Astrocyte (in vitro differentiated cells and primary cell): ENCODE results near the gene THEM5. TPM values are rescaled to one million over a fixed set of nuclear protein-coding genes. Genes with fewer than 3 reads are reported as not detected.

Experiments
- DNase-seq: peaks from one replicate; pipeline ENCODE4 v3.0.0-alpha.2; 2010; ENCODE audit warnings: low read depth
- FAIRE-seq: peaks from 2 replicates; lab custom pipeline; 2011; peaks lifted over from hg19 to GRCh38; lab: Jason Lieb, UNC
- H2AFZ ChIP-seq: 2 replicates; pipeline ENCODE4 v1.6.0; 2012; ENCODE audit warnings: low read depth, low read length, inconsistent platforms
- H3K27ac ChIP-seq: 2 replicates; pipeline ENCODE4 v1.5.1; 2011; ENCODE audit warnings: low read depth, low read length, inconsistent platforms
- H3K27me3 ChIP-seq: 2 replicates; pipeline ENCODE4 v1.6.0; 2011; ENCODE audit warnings: low read length, inconsistent platforms; ENCODE audit not compliant: insufficient read depth
- H3K36me3 ChIP-seq: 2 replicates; pipeline ENCODE4 v1.5.1; 2011; ENCODE audit warnings: low read length, inconsistent platforms; ENCODE audit not compliant: insufficient read depth
- H3K4me1 ChIP-seq: 2 replicates; pipeline ENCODE4 v1.5.1; 2011; ENCODE audit warnings: low read length, inconsistent platforms; ENCODE audit not compliant: insufficient read depth
- H3K4me2 ChIP-seq: 2 replicates; pipeline ENCODE4 v1.6.0; 2012; ENCODE audit warnings: low read length, inconsistent platforms
- H3K4me3 ChIP-seq: 2 replicates; pipeline ENCODE4 v1.5.1; 2011; ENCODE audit warnings: low read depth, mild to moderate bottlenecking, low read length, inconsistent platforms; ENCODE audit not compliant: insufficient read depth
- H3K79me2 ChIP-seq: 2 replicates; pipeline ENCODE4 v1.6.0; 2012; ENCODE audit warnings: mild to moderate bottlenecking, low read length, inconsistent platforms; ENCODE audit not compliant: insufficient read depth
- H3K9ac ChIP-seq: 2 replicates; pipeline ENCODE4 v1.6.0; 2012; ENCODE audit warnings: mild to moderate bottlenecking, low read length, inconsistent platforms
- H3K9me3 ChIP-seq: 2 replicates; pipeline ENCODE4 v1.5.1; 2012; ENCODE audit warnings: low read depth, mild to moderate bottlenecking, low read length, inconsistent platforms; ENCODE audit not compliant: insufficient read depth
- H4K20me1 ChIP-seq: 2 replicates; pipeline ENCODE4 v1.6.0; 2012; ENCODE audit warnings: low read length, inconsistent platforms; ENCODE audit not compliant: insufficient read depth
- H3K27ac Mint-ChIP-seq: one replicate; pipeline ENCODE4 v1.8.0; 2021; ENCODE audit warnings: mild to moderate bottlenecking, mixed read lengths; ENCODE audit not compliant: unreplicated experiment
- H3K27me3 Mint-ChIP-seq: one replicate; pipeline ENCODE4 v1.8.0; 2021; ENCODE audit warnings: low read depth, mixed read lengths; ENCODE audit not compliant: unreplicated experiment
- H3K36me3 Mint-ChIP-seq: one replicate; pipeline ENCODE4 v1.8.0; 2021; ENCODE audit warnings: low read depth, mixed read lengths; ENCODE audit not compliant: unreplicated experiment
- H3K4me1 Mint-ChIP-seq: one replicate; pipeline ENCODE4 v1.8.0; 2021; ENCODE audit warnings: low read depth, mixed read lengths; ENCODE audit not compliant: unreplicated experiment
- H3K4me3 Mint-ChIP-seq: one replicate; pipeline ENCODE4 v1.8.0; 2021; ENCODE audit warnings: mild to moderate bottlenecking, moderate library complexity, mixed read lengths; ENCODE audit not compliant: unreplicated experiment
- H3K9me3 Mint-ChIP-seq: one replicate; pipeline ENCODE4 v1.8.0; 2021; ENCODE audit warnings: mild to moderate bottlenecking, mixed read lengths; ENCODE audit not compliant: unreplicated experiment
- CTCF ChIP-seq: IDR thresholded peaks from 2 replicates; pipeline ENCODE4 v1.5.1; 2011; ENCODE audit warnings: low read depth, mild to moderate bottlenecking, inconsistent platforms, low read length, moderate library complexity; ENCODE audit not compliant: insufficient read depth
- EZH2 ChIP-seq: IDR thresholded peaks from 2 replicates; pipeline ENCODE4 v1.6.1; 2012; ENCODE audit warnings: mild to moderate bottlenecking, low read length, inconsistent platforms; ENCODE audit not compliant: insufficient read depth
- total RNA-seq: library from RNA; stranded (reverse); gene quantifications from 2 replicates; pipeline ENCODE4 v1.2.1, GENCODE V29; 2021

THEM5 gene
- total RNA-seq, 1 donor from 2014 or later, result not detected

- DNase-seq, result no peak
- H3K79me2 ChIP-seq, result no peaks in the 10 kb centered on the region
- Mint-ChIP-seq H3K27ac (no peak overlapping the region), H3K36me3 (peaks cover 2% of the 10 kb centered on the region), H3K9me3 (peaks cover 3% of the 10 kb centered on the region), H3K27me3 (peaks cover 55% of the 10 kb centered on the region), H3K4me3 (no peak overlapping the region), H3K4me1 (peaks cover 6% of the 10 kb centered on the region)
- no peaks in the 10 kb centered on the region for H3K4me1 ChIP-seq
- H3K4me3 ChIP-seq, result no peak overlapping the region
- no peak overlapping the region for H3K9ac ChIP-seq
- H3K36me3 ChIP-seq, result no peaks in the 10 kb centered on the region
- H3K4me2 ChIP-seq, result no peak overlapping the region
- FAIRE-seq, result no peak
- no peaks in the 10 kb centered on the region for H4K20me1 ChIP-seq
- H3K27me3 ChIP-seq, result peaks cover 2% of the 10 kb centered on the region
- H3K9me3 ChIP-seq, result no peaks in the 10 kb centered on the region
- TF ChIP-seq CTCF, result no peak
- no peak overlapping the region for H3K27ac ChIP-seq
- no peak overlapping the region for H2AFZ ChIP-seq
Observed at GRCh38 chr1:151823175-151823574, 30.3 kb downstream of the THEM5 start.

- no peak for DNase-seq
- Histone ChIP-seq H3K4me1 (no peaks in the 10 kb centered on the region), H3K4me3 (no peak overlapping the region), H3K36me3 (no peaks in the 10 kb centered on the region), H3K79me2 (no peaks in the 10 kb centered on the region), H3K27ac (no peak overlapping the region), H4K20me1 (no peaks in the 10 kb centered on the region), H3K9ac (no peak overlapping the region), H3K27me3 (peaks cover 5% of the 10 kb centered on the region), H2AFZ (peak overlapping the region; percentile 18), H3K9me3 (no peaks in the 10 kb centered on the region), H3K4me2 (no peak overlapping the region)
- peaks cover 6% of the 10 kb centered on the region for H3K4me1 Mint-ChIP-seq
- no peak for FAIRE-seq
- peaks cover 2% of the 10 kb centered on the region for H3K36me3 Mint-ChIP-seq
- H3K4me3 Mint-ChIP-seq, result no peak overlapping the region
- H3K27ac Mint-ChIP-seq, result no peak overlapping the region
- TF ChIP-seq EZH2, result no peak
- no peak for TF ChIP-seq CTCF
- H3K27me3 Mint-ChIP-seq, result peaks cover 61% of the 10 kb centered on the region
- H3K9me3 Mint-ChIP-seq, result peaks cover 3% of the 10 kb centered on the region
Observed at GRCh38 chr1:151822404-151822803, 31.1 kb downstream of the THEM5 start.

GRCh38 chr1:151820940-151821339, 32.6 kb downstream of the THEM5 start:
- TF ChIP-seq CTCF (no peak), EZH2 (no peak)
- no peaks in the 10 kb centered on the region for H3K36me3 ChIP-seq
- Mint-ChIP-seq H3K36me3 (peaks cover 2% of the 10 kb centered on the region), H3K27ac (no peak overlapping the region), H3K27me3 (peaks cover 72% of the 10 kb centered on the region), H3K9me3 (peaks cover 5% of the 10 kb centered on the region), H3K4me3 (no peak overlapping the region), H3K4me1 (peaks cover 6% of the 10 kb centered on the region)
- no peak overlapping the region for H3K9ac ChIP-seq
- H3K9me3 ChIP-seq, result no peaks in the 10 kb centered on the region
- H3K4me3 ChIP-seq, result no peak overlapping the region
- DNase-seq, result no peak
- no peaks in the 10 kb centered on the region for H3K79me2 ChIP-seq
- peaks cover 5% of the 10 kb centered on the region for H3K27me3 ChIP-seq
- FAIRE-seq, result no peak
- no peaks in the 10 kb centered on the region for H4K20me1 ChIP-seq
- H3K4me1 ChIP-seq, result no peaks in the 10 kb centered on the region
- no peak overlapping the region for H3K27ac ChIP-seq
- no peak overlapping the region for H3K4me2 ChIP-seq
- H2AFZ ChIP-seq, result no peak overlapping the region
